Subcutaneous preadipocyte (primary cell): Measurements from ENCODE around the gene SENP1. TPM values are rescaled to one million over a fixed set of nuclear protein-coding genes. Genes with fewer than 3 reads are reported as not detected.

Experiments used
- small RNA-seq: library from RNA; depleted of rRNA; stranded (forward); fragments of <200 nt; gene quantifications from one replicate; pipeline ENCODE3, GENCODE V24; 2012
- total RNA-seq: library from RNA; depleted of rRNA; stranded (reverse); fragments of >200 nt; gene quantifications from 2 replicates; pipeline ENCODE4 v1.2.3, GENCODE V29; 2012

Gene SENP1
- total RNA-seq: 19.1 and 31.7 TPM in 2 replicates

DNA sequence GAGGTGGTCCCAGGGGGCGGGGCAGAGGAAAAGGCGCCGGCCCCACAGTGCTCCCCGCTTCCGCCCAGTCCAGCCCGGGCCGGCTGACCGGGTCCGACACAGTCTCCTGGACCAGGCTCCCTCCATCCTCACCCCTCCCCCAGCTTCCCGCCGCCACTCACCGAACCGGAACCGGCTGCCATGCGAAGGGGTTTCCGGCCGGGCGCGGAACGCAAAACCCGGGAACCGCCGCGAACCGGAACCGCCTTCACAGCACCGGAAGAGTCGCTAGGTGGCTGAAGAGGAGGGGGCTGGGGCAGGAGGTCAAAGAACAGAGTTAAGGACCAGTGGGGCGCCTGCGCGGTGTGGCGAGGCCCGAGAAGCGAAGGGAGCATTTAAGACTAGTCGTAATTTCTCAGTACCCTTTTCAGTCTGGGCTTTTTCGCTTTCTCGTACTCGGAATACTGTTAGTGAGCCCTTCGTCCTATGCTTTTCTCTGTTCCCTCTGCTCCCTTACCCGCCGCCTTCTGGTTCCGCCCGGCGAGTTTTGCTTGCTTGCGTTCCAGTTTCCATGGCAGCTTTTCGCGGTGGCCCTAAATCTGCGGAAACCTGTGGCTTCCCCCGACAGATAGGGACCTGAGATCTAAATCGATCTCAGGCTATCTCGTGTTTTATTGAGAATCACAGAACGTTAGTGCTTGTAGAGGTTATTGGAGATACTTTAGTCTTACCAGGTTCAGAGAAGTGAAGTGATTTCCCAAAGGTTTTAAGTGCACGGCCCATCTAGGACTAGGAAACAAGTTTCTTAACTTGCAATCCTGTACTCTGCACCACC is at the start of gene SENP1:
SENP1 (minus strand) TSS at position 213 of the 814 bp plus-strand sequence. CDS start 4,607 bp downstream, outside the sequence.

DNA sequence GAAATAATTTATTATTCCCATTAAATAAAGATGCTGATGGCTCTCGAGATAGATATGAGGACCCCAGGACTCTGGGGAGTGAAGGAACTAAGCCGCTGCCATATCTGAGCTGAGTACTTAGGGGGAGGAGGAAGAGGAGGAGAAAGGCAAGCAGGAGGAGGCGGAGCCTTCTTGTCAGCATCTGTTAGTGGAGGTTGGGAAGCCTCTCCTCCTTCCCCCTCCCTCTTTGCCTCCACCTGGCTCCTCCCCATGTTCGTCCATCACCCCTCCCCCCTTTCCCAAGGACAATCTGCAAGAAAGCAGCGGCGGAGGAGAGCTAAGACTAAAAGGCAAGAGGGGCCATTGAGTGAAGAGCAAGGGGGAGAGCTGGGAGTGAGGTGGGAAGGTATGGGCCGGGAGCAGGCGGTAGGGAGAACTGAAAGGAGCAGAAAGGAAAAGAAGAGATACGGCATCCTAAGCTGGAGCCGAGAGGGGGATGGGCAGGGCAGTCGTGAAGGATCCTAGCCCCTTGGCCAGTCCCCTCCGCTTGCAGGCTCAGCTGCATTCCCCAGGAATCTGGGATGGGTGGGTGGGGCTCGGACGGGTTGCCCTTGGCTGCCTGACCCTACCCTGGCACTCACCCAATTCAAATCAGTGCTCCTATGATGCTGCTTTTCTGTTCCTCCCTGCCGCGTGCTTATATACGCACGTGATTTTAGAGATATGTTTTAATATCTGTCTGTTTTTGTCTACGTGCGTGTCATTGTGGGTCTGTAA is 13.4 kb upstream of the SENP1 start, which contains the start of gene PFKM:
PFKM (plus strand) TSS at position 287 of the 756 bp plus-strand sequence. CDS start 3,411 bp downstream, outside the sequence.

DNA sequence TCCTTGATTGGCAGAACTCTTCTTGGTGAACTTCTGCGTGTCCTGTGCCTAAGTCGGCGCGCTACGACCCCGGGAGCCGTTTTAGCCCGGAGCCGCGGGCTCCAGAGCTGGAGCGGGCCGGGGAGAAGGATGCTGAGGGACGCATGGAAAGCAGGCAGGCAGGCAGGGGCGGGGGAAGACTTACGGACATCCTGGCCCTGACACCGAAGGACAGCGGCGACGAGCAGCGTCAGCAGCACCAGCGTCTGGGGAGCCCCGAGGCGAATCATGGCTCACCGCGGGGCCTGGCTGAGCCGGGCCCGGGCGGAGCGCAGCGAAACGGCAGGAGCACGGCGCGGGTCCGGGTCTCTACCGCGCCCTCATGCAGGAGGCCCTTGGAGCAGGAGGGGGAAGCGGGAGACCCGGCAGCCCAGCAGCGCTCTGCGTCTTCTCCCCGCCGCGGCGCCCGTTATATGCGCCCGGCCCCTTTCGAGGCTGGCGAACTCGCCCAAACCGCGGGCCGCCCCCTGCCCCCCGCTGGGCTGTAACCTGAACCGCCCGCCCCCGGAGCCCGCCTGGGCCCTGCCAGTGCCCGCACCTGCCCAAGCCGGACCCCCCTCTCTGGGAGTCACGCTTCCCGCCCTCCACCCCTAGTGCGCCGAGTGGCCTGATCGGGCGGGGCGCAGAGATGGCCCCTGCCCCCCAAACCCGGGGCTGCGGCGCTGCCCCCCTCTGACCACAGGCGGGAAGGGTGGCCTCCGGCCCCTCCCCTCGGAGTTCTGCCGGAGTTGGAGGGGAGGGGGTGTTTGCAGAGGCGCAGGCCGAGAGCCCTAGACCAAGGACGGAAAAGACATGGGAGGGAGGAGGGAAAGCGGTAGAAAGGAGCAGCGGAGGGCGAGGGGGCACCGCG is 101.6 kb downstream of the SENP1 start, which contains the start of gene COL2A1:
COL2A1 (minus strand) TSS at position 424 of the 889 bp plus-strand sequence; CDS start at position 269, 155 bp downstream.

Small RNAs within 50 kb of the gene (small RNA-seq; reads per million reads assigned to genes)
- gene MIR6505 (1.4 reads per million, percentile 70 among the genes with 10 or more reads in this experiment), gene RNU6-1203P (not detected)

Other genes with a start within 250 kb of the SENP1 start
- gene VDR, start 201.1 kb downstream of the SENP1 start, total RNA-seq: 9.2 and 10.7 TPM in 2 replicates
- gene TMEM106C, start 142.5 kb downstream of the SENP1 start, total RNA-seq: 59.2 and 62.8 TPM in 2 replicates
- not detected in 2 replicates for gene COL2A1, start 101.6 kb downstream of the SENP1 start, total RNA-seq
- 92.3 and 112 TPM in 2 replicates for gene PFKM, start 13.3 kb upstream of the SENP1 start, total RNA-seq
- gene ASB8, start 51.4 kb upstream of the SENP1 start, total RNA-seq: 18.4 and 20.3 TPM in 2 replicates
- gene CCDC184, start 77.6 kb upstream of the SENP1 start, total RNA-seq: 0.37 and 0.39 TPM in 2 replicates
- gene OR10AD1, start 97.2 kb upstream of the SENP1 start, total RNA-seq: not detected in 2 replicates
- 4.8 and 4.9 TPM in 2 replicates for gene ZNF641, start 244.8 kb upstream of the SENP1 start, total RNA-seq